ENCODE data around the gene NT5M.

DNA sequence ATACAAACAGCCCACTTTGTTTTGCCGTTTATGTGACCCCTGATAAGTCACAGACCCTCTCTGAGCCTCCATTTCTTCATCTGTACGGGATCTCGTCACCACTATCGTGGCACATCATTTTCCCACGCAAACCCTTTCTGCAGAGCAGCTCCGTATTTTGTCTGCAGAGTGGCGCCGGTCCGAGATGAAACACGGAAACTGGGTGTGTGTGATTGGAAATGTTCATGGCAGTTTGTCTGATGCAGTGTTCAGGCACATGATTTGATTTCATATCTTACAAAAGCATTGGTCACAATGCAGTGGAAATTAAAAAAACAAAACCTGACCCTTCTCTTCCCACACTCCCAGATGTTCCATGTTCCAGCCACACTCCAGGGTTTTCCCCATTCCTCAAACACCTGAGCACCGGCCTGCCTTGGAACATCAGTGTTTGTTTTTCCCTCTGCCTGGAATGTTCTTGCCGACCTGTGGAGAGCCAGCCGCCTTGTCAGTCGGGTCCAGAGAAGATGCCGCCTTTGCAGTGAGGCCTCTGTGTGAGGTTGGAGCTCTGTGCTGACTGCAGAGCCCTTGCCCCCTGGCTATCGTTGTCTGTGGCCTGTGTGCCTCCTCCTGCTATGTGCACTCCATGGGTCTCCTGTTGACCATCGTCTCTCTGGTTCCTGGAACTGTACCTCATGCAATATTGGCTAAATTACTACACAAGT lies 39.2 kb downstream of the NT5M start:
- no peak for TF ChIP-seq SNAI2 (CRISPR knock-in tag; IDR thresholded peaks at IDR 0.05)
- TF ChIP-seq OSR1 (CRISPR knock-in tag; IDR thresholded peaks at IDR 0.05) = no peak
- no peak for TF ChIP-seq RARB (CRISPR knock-in tag; IDR thresholded peaks at IDR 0.05)
- TF ChIP-seq ZFP3 (CRISPR knock-in tag; IDR thresholded peaks at IDR 0.05) = no peak
- no peak for TF ChIP-seq PPARA (CRISPR knock-in tag; IDR thresholded peaks at IDR 0.05; ENCODE audit: borderline replicate concordance)
- no peak for TF ChIP-seq ARNTL (CRISPR knock-in tag; IDR thresholded peaks at IDR 0.05; ENCODE audit: borderline replicate concordance, low read depth)
- no peak for TF ChIP-seq ZFP30 (CRISPR knock-in tag; IDR thresholded peaks at IDR 0.05)
- no peak for TF ChIP-seq ESRRG (CRISPR knock-in tag; IDR thresholded peaks at IDR 0.05)

All from SK-N-SH treated with all-trans-retinoic acid at 6 μM for 48 hours (cell line).